HG03108 (cell line): ENCODE measurements around the gene TRIM8.

Experiments used
- ATAC-seq: cut with Tn5 transposase; IDR thresholded peaks from one replicate; pipeline ENCODE4 v1.9.1; 2021; ENCODE audit warnings: moderate library complexity; ENCODE audit not compliant: unreplicated experiment

The TRIM8 gene

GRCh38 chr10:102616066-102616770, 28.1 kb upstream of the TRIM8 start:
- peak; percentile 66 for ATAC-seq

- ATAC-seq: no peak
Measured at GRCh38 chr10:102617041-102617440, 27.2 kb upstream of the TRIM8 start.

- no peak for ATAC-seq
Measured at GRCh38 chr10:102617816-102618215, 26.5 kb upstream of the TRIM8 start.

- ATAC-seq: no peak
Measured at GRCh38 chr10:102619281-102619981, 24.8 kb upstream of the TRIM8 start.

GRCh38 chr10:102620138-102620590, 24.1 kb upstream of the TRIM8 start:
- ATAC-seq: no peak

- ATAC-seq: no peak
Measured at GRCh38 chr10:102620591-102621442, 23.5 kb upstream of the TRIM8 start.

GRCh38 chr10:102621443-102622325, 22.6 kb upstream of the TRIM8 start:
- ATAC-seq: no peak

- no peak for ATAC-seq
Measured at GRCh38 chr10:102624094-102624493, 20.2 kb upstream of the TRIM8 start.

- no peak for ATAC-seq
Measured at GRCh38 chr10:102624751-102625645, 19.3 kb upstream of the TRIM8 start.

- no peak for ATAC-seq
Measured at GRCh38 chr10:102626026-102626685, 18.1 kb upstream of the TRIM8 start.

- no peak for ATAC-seq
Measured at GRCh38 chr10:102627291-102627735, 17.0 kb upstream of the TRIM8 start.

GRCh38 chr10:102627736-102628293, 16.5 kb upstream of the TRIM8 start:
- no peak for ATAC-seq

- ATAC-seq: no peak
Measured at GRCh38 chr10:102628451-102628911, 15.8 kb upstream of the TRIM8 start.

- ATAC-seq: no peak
Measured at GRCh38 chr10:102629661-102630614, 14.3 kb upstream of the TRIM8 start.

- no peak for ATAC-seq
Measured at GRCh38 chr10:102630663-102631062, 13.6 kb upstream of the TRIM8 start.

- ATAC-seq: no peak
Measured at GRCh38 chr10:102631525-102632393, 12.5 kb upstream of the TRIM8 start.
